HG03103 (cell line): ENCODE data around the gene SOX12.
"Not testable (repeated sequence)": the region's sequence is repeated elsewhere in the genome, so short reads cannot be mapped to it uniquely, and the experiment has no call there.

Experiments
- ATAC-seq: cut with Tn5 transposase; IDR thresholded peaks from one replicate; pipeline ENCODE4 v1.9.1; 2021; ENCODE audit warnings: low read depth; ENCODE audit not compliant: unreplicated experiment

Gene SOX12

DNA sequence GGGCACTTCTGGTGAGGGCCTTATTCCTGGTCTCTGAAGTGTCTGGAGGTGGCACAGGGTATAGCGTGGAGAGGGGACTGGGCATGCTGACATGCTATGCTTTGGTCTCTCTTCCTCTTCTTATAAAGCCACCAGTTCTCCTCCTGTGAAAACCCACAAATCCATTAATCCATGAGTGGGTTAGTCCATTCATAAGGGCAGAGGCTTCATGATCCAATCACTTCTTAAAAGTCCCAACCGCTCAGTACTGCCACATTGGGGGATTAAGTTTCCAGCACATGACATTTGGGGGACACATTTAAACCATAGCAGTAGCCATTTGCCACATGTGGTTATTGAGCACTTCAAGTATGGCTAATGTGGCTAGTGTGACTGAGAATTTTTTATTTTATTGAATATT lies 51.4 kb downstream of the SOX12 start:
- ATAC-seq, result no peak

GRCh38 chr20:377578-377977 lies 52.2 kb downstream of the SOX12 start:
- ATAC-seq, result not testable (repeated sequence)

GRCh38 chr20:378961-379336 lies 53.6 kb downstream of the SOX12 start:
- no peak for ATAC-seq
